OCI-LY7 (cell line): ENCODE data around the gene MBD3.

Source experiments
- CTCF ChIP-seq: fragments of 200-600 bp; sonication (generic); conservative IDR thresholded peaks from 2 replicates; pipeline ENCODE4 v1.5.1; 2014; ENCODE audit warnings: mild to moderate bottlenecking, antibody characterized with exemption, low read length, moderate library complexity, mixed read lengths
- EZH2phosphoT487 ChIP-seq: fragments of 200-600 bp; sonication (generic); IDR thresholded peaks from 2 replicates; pipeline ENCODE4 v1.6.1; 2018; ENCODE audit warnings: low read depth, borderline replicate concordance, mild to moderate bottlenecking, mixed run types, antibody characterized with exemption, low read length, moderate library complexity, mixed read lengths

- no peak for TF ChIP-seq CTCF
- no peak for TF ChIP-seq EZH2phosphoT487
Observed at GRCh38 chr19:1630012-1630411, 37.3 kb upstream of the MBD3 start.
